Mesenchymal stem cell (in vitro differentiated cells and primary cell): ENCODE results near the gene RASGRP4.
A peak's percentile ranks its signal among the peaks of the same experiment; 100 is the strongest.
"Not testable (repeated sequence)": the region's sequence is repeated elsewhere in the genome, so short reads cannot be mapped to it uniquely, and the experiment has no call there.

Experiments used
- DNase-seq: peaks from one replicate; pipeline ENCODE4 v3.0.0-alpha.2; 2013
- H2AFZ ChIP-seq: one replicate; pipeline ENCODE4 v1.6.1; 2013; ENCODE audit warnings: low read depth, mild to moderate bottlenecking, control low read depth, inconsistent platforms, low read length, moderate library complexity
- H2AK5ac ChIP-seq: 2 replicates; pipeline ENCODE4 v1.6.1; 2013; ENCODE audit warnings: low read length, moderate library complexity, mild to moderate bottlenecking, inconsistent platforms; ENCODE audit not compliant: severe bottlenecking
- H2BK120ac ChIP-seq: one replicate; pipeline ENCODE4 v1.6.1; 2013; ENCODE audit warnings: low read depth, mild to moderate bottlenecking, inconsistent platforms, low read length, moderate library complexity
- H2BK12ac ChIP-seq, 2 experiments: one replicate each; pipeline ENCODE4 v1.6.1; 2013; ENCODE audit warnings: inconsistent platforms in 2 of 2, low read length in 2 of 2, mild to moderate bottlenecking in 2 of 2, moderate library complexity in 2 of 2, control low read depth in 1 of 2
- H2BK15ac ChIP-seq: one replicate; pipeline ENCODE4 v1.6.1; 2013; ENCODE audit warnings: mild to moderate bottlenecking, low read depth, inconsistent platforms; ENCODE audit not compliant: poor library complexity, severe bottlenecking
- H2BK5ac ChIP-seq: 2 replicates; pipeline ENCODE4 v1.6.1; 2013; ENCODE audit warnings: low read depth, mild to moderate bottlenecking, low read length, control low read depth, inconsistent platforms; ENCODE audit not compliant: poor library complexity, severe bottlenecking
- H3K14ac ChIP-seq, 2 experiments: one replicate each; pipeline ENCODE4 v1.6.1; 2013; ENCODE audit warnings: inconsistent platforms in 2 of 2, low read length in 2 of 2, control low read depth in 1 of 2, mild to moderate bottlenecking in 1 of 2, moderate library complexity in 1 of 2
- H3K18ac ChIP-seq, 2 experiments: one replicate each; pipeline ENCODE4 v1.6.1; 2013; ENCODE audit warnings: inconsistent platforms in 2 of 2, low read length in 2 of 2, control low read depth in 1 of 2, low read depth in 1 of 2, mild to moderate bottlenecking in 1 of 2
- H3K23ac ChIP-seq, 2 experiments: one replicate each; pipeline ENCODE4 v1.6.1; 2013; ENCODE audit warnings: inconsistent platforms in 2 of 2, low read length in 2 of 2, mild to moderate bottlenecking in 2 of 2, moderate library complexity in 2 of 2, control low read depth in 1 of 2
- H3K27ac ChIP-seq: 2 replicates; pipeline ENCODE4 v1.5.1; 2013; ENCODE audit warnings: mild to moderate bottlenecking, moderate library complexity, low read length, control low read depth, inconsistent platforms; ENCODE audit not compliant: poor library complexity, severe bottlenecking
- H3K27me3 ChIP-seq, 2 experiments: 2 replicates each; pipeline versions ENCODE4 v1.6.1 to v1.7.0; 2013; ENCODE audit warnings: low read length in 2 of 2, mild to moderate bottlenecking in 2 of 2, moderate library complexity in 2 of 2, control low read depth in 1 of 2, inconsistent platforms in 1 of 2; ENCODE audit not compliant: control insufficient read depth in 1 of 2, insufficient read depth in 1 of 2
- H3K36me3 ChIP-seq, 2 experiments: 2 replicates each; pipeline versions ENCODE4 v1.6.1 to v1.7.0; 2013; ENCODE audit warnings: low read length in 2 of 2, control low read depth in 1 of 2, inconsistent platforms in 1 of 2, low read depth in 1 of 2, mild to moderate bottlenecking in 1 of 2; ENCODE audit not compliant: insufficient read depth in 2 of 2, control insufficient read depth in 1 of 2
- H3K4ac ChIP-seq, 2 experiments: one replicate each; pipeline ENCODE4 v1.6.1; 2013; ENCODE audit warnings: inconsistent platforms in 2 of 2, low read length in 2 of 2, mild to moderate bottlenecking in 2 of 2, moderate library complexity in 2 of 2, control low read depth in 1 of 2, low read depth in 1 of 2
- H3K4me1 ChIP-seq: 2 replicates; pipeline ENCODE4 v1.6.1; 2013; ENCODE audit warnings: low read depth, low read length, control low read depth; ENCODE audit not compliant: control insufficient read depth, insufficient read depth
- H3K4me2 ChIP-seq: 2 replicates; pipeline ENCODE4 v1.6.1; 2013; ENCODE audit warnings: low read length, mild to moderate bottlenecking, inconsistent platforms; ENCODE audit not compliant: poor library complexity, severe bottlenecking
- H3K4me3 ChIP-seq, 2 experiments: 2 replicates each; pipeline versions ENCODE4 v1.5.1 to v1.7.0; 2013; ENCODE audit warnings: low read length in 2 of 2, mild to moderate bottlenecking in 2 of 2, control low read depth in 1 of 2, low read depth in 1 of 2; ENCODE audit not compliant: insufficient read depth in 1 of 2
- H3K79me1 ChIP-seq: replicated peaks from 2 replicates; pipeline ENCODE4 v1.6.1; 2013; ENCODE audit warnings: mild to moderate bottlenecking, control low read depth, low read length, inconsistent platforms; ENCODE audit not compliant: poor library complexity, severe bottlenecking
- H3K9ac ChIP-seq: 2 replicates; pipeline ENCODE4 v1.7.0; 2013; ENCODE audit warnings: mild to moderate bottlenecking, low read length, moderate library complexity
- H3K9me3 ChIP-seq: 2 replicates; pipeline ENCODE4 v1.7.0; 2013; ENCODE audit warnings: mild to moderate bottlenecking, low read length; ENCODE audit not compliant: control insufficient read depth
- H4K8ac ChIP-seq: one replicate; pipeline ENCODE4 v1.6.1; 2013; ENCODE audit warnings: inconsistent platforms, mild to moderate bottlenecking, low read length, moderate library complexity
- H4K91ac ChIP-seq: one replicate; pipeline ENCODE4 v1.6.1; 2013; ENCODE audit warnings: mild to moderate bottlenecking, low read length, inconsistent platforms
- WGBS: methylation state at CpG from one replicate; pipeline ENCODE4 v1.1.7; 2013; ENCODE audit warnings: mixed read lengths; 5-methylcytosine and 5-hydroxymethylcytosine counted together

Gene RASGRP4

GRCh38 chr19:38429055-38429810 lies 3.2 kb upstream of the RASGRP4 start:
- Histone ChIP-seq H3K14ac (no peak overlapping the region), H4K8ac (no peak overlapping the region), H3K4me3 (no peak overlapping the region), H3K27ac (no peak overlapping the region), H3K4me2 (no peak overlapping the region), H3K4me1 (no peaks in the 10 kb centered on the region), H2AFZ (no peak overlapping the region), H2BK12ac (no peak overlapping the region), H2BK15ac (no peak overlapping the region), H3K36me3 (no peaks in the 10 kb centered on the region), H4K91ac (no peak overlapping the region), H3K4ac (no peak overlapping the region), H3K9ac (no peak overlapping the region), H3K18ac (no peak overlapping the region), H3K27me3 (peaks cover 26 to 66% of the 10 kb centered on the region in 2 experiments), H2AK5ac (no peak overlapping the region), H3K79me1 (no peaks in the 10 kb centered on the region), H3K23ac (no peak overlapping the region), H2BK5ac (no peak overlapping the region), H2BK120ac (no peak overlapping the region), H3K9me3 (no peaks in the 10 kb centered on the region)
- WGBS: 83% methylated on average over 12 of the region's 14 CpGs
- DNase-seq: no peak

GRCh38 chr19:38427035-38427677 lies 1.1 kb upstream of the RASGRP4 start:
- H3K23ac ChIP-seq, H3K9ac ChIP-seq, H2AFZ ChIP-seq, H3K4me1 ChIP-seq, DNase-seq, H3K9me3 ChIP-seq, H3K4ac ChIP-seq, H3K36me3 ChIP-seq, H3K4me3 ChIP-seq, H3K79me1 ChIP-seq, H3K14ac ChIP-seq, H2BK12ac ChIP-seq, H3K4me2 ChIP-seq, H3K18ac ChIP-seq, H4K8ac ChIP-seq, H3K27ac ChIP-seq, H2BK15ac ChIP-seq, H2AK5ac ChIP-seq, H2BK5ac ChIP-seq, H4K91ac ChIP-seq, H2BK120ac ChIP-seq: not testable (repeated sequence)
- WGBS: 87% methylated on average over 14 of the region's 17 CpGs
- H3K27me3 ChIP-seq: peaks cover 14 to 65% of the 10 kb centered on the region in 2 experiments

GRCh38 chr19:38425222-38425809 lies 703 bp downstream of the RASGRP4 start:
- H3K4me3 ChIP-seq: no peak overlapping the region
- H3K14ac ChIP-seq: peak overlapping the region in 1 of 2 experiments; percentile 59
- H3K27ac ChIP-seq: no peak overlapping the region
- no peak for DNase-seq
- no peak overlapping the region for H2AK5ac ChIP-seq
- H3K79me1 ChIP-seq: no peaks in the 10 kb centered on the region
- no peaks in the 10 kb centered on the region for H3K9me3 ChIP-seq
- H3K36me3 ChIP-seq: no peaks in the 10 kb centered on the region
- no peak overlapping the region for H4K8ac ChIP-seq
- H2BK120ac ChIP-seq: no peak overlapping the region
- H2AFZ ChIP-seq: no peak overlapping the region
- no peak overlapping the region for H3K4me2 ChIP-seq
- H4K91ac ChIP-seq: no peak overlapping the region
- no peak overlapping the region for H2BK5ac ChIP-seq
- H3K23ac ChIP-seq: no peak overlapping the region
- H2BK15ac ChIP-seq: no peak overlapping the region
- WGBS: 61% methylated on average over 7 of the region's 7 CpGs
- H3K4ac ChIP-seq: no peak overlapping the region
- peaks cover 22 to 68% of the 10 kb centered on the region in 2 experiments for H3K27me3 ChIP-seq
- H2BK12ac ChIP-seq: no peak overlapping the region
- H3K4me1 ChIP-seq: no peaks in the 10 kb centered on the region
- no peak overlapping the region for H3K9ac ChIP-seq
- H3K18ac ChIP-seq: no peak overlapping the region

GRCh38 chr19:38424272-38424671 lies 1.7 kb downstream of the RASGRP4 start:
- Histone ChIP-seq H3K18ac (no peak overlapping the region), H4K8ac (no peak overlapping the region), H3K36me3 (no peaks in the 10 kb centered on the region), H2BK12ac (no peak overlapping the region), H3K4ac (no peak overlapping the region), H3K27ac (no peak overlapping the region), H3K14ac (no peak overlapping the region), H3K9ac (no peak overlapping the region), H3K4me1 (no peaks in the 10 kb centered on the region), H3K4me2 (no peak overlapping the region), H2AFZ (no peak overlapping the region), H3K79me1 (no peaks in the 10 kb centered on the region), H3K27me3 (peaks cover 29 to 68% of the 10 kb centered on the region in 2 experiments), H4K91ac (no peak overlapping the region), H3K9me3 (no peaks in the 10 kb centered on the region), H3K23ac (no peak overlapping the region), H3K4me3 (no peak overlapping the region), H2BK5ac (no peak overlapping the region), H2BK120ac (no peak overlapping the region), H2AK5ac (no peak overlapping the region), H2BK15ac (no peak overlapping the region)
- DNase-seq: no peak
- 82% methylated on average over 5 of the region's 5 CpGs for WGBS
